NT2/D1 (cell line): ENCODE measurements around the gene BRME1.

Experiments
- YY1 ChIP-seq: IDR thresholded peaks from 2 replicates; pipeline ENCODE4 v1.6.1; 2011; ENCODE audit not compliant: insufficient read length, insufficient read depth
- ZNF274 ChIP-seq: IDR thresholded peaks from 2 replicates; pipeline ENCODE4 v1.6.1; 2011; ENCODE audit warnings: mild to moderate bottlenecking, low read depth, low read length

DNA sequence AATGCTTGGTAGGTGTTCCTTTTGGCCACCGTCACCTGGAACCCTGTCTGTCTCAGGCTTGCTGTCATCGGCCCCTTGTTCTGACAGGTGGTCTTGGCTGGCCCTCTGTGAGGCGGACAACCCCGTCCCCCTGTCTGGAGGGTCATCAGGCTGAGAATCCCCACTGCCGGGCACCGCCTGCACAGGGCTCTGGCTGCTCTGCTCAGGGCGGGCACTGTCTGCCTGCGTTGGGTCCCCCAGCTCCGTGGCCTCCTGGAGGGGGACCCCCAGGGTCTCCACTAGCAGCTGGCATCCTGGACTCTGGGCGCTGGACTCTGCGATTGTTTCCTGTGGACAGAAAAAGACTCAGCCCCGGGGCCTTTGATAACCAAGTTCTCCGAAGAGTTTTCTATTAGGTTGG is 15.8 kb downstream of the BRME1 start:
- TF ChIP-seq ZNF274 (no peak), YY1 (no peak)
